Osteocyte (in vitro differentiated cells): ENCODE measurements around the gene MRNIP. TPM values are rescaled to one million over a fixed set of nuclear protein-coding genes. Genes with fewer than 3 reads are reported as not detected.
"Not testable (repeated sequence)": the region's sequence is repeated elsewhere in the genome, so short reads cannot be mapped to it uniquely, and the experiment has no call there.

Source experiments
- DNase-seq: peaks from one replicate; pipeline ENCODE4 v3.0.0; 2021; ENCODE audit warnings: mixed read lengths; ENCODE audit not compliant: unreplicated experiment; ENCODE audit errors: extremely low spot score
- H3K27ac Mint-ChIP-seq: one replicate; pipeline ENCODE4 v1.8.0; 2021; ENCODE audit warnings: mild to moderate bottlenecking, mixed read lengths; ENCODE audit not compliant: unreplicated experiment
- H3K27me3 Mint-ChIP-seq: one replicate; pipeline ENCODE4 v1.8.0; 2021; ENCODE audit warnings: mixed read lengths; ENCODE audit not compliant: unreplicated experiment
- H3K36me3 Mint-ChIP-seq: one replicate; pipeline ENCODE4 v1.8.0; 2021; ENCODE audit warnings: mixed read lengths; ENCODE audit not compliant: unreplicated experiment
- H3K4me1 Mint-ChIP-seq: one replicate; pipeline ENCODE4 v1.8.0; 2021; ENCODE audit warnings: mixed read lengths; ENCODE audit not compliant: unreplicated experiment
- H3K4me3 Mint-ChIP-seq: one replicate; pipeline ENCODE4 v1.8.0; 2021; ENCODE audit warnings: mild to moderate bottlenecking, moderate library complexity, mixed read lengths; ENCODE audit not compliant: unreplicated experiment
- H3K9me3 Mint-ChIP-seq: one replicate; pipeline ENCODE4 v1.8.0; 2021; ENCODE audit warnings: mixed read lengths; ENCODE audit not compliant: unreplicated experiment
- total RNA-seq: library from RNA; stranded (reverse); gene quantifications from 2 replicates; pipeline ENCODE4 v1.2.1, GENCODE V29; 2021
- TF ChIP-seq, protein P1 (sequence below): fragments of 200-600 bp; sonication (generic); IDR thresholded peaks from 2 replicates; pipeline ENCODE4 v1.5.0; 2021; ENCODE audit warnings: antibody characterized with exemption, mild to moderate bottlenecking, moderate library complexity

The MRNIP gene
- total RNA-seq, 1 donor from 2014 or later: 25.8 TPM

DNA sequence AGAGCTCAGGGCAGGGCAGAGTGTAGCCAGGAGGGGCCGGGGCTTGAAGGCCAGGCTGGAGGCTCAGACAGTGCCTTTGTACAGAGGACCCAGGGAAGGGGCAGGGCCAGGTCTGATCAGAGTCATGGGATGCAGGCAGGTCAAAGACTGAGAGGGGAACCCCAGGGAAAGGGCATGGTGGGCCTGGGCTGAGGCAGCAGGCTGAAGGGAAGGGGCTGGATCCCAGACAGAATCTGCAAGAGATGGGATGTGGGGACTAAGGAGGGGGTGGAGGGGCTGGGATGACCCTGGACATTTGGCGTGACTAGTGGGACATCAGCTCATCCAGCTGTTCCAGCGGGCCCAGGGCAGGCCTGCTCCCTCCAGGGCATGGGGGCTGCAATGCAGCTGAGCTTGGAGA lies 15.5 kb upstream of the MRNIP start:
- Mint-ChIP-seq H3K27ac (no peak overlapping the region), H3K4me3 (no peak overlapping the region), H3K36me3 (peaks cover 26% of the 10 kb centered on the region), H3K27me3 (no peaks in the 10 kb centered on the region), H3K9me3 (no peaks in the 10 kb centered on the region), H3K4me1 (peaks cover 3% of the 10 kb centered on the region)
- DNase-seq: no peak
- TF ChIP-seq, protein P1, sequence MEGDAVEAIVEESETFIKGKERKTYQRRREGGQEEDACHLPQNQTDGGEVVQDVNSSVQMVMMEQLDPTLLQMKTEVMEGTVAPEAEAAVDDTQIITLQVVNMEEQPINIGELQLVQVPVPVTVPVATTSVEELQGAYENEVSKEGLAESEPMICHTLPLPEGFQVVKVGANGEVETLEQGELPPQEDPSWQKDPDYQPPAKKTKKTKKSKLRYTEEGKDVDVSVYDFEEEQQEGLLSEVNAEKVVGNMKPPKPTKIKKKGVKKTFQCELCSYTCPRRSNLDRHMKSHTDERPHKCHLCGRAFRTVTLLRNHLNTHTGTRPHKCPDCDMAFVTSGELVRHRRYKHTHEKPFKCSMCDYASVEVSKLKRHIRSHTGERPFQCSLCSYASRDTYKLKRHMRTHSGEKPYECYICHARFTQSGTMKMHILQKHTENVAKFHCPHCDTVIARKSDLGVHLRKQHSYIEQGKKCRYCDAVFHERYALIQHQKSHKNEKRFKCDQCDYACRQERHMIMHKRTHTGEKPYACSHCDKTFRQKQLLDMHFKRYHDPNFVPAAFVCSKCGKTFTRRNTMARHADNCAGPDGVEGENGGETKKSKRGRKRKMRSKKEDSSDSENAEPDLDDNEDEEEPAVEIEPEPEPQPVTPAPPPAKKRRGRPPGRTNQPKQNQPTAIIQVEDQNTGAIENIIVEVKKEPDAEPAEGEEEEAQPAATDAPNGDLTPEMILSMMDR: no peak

DNA sequence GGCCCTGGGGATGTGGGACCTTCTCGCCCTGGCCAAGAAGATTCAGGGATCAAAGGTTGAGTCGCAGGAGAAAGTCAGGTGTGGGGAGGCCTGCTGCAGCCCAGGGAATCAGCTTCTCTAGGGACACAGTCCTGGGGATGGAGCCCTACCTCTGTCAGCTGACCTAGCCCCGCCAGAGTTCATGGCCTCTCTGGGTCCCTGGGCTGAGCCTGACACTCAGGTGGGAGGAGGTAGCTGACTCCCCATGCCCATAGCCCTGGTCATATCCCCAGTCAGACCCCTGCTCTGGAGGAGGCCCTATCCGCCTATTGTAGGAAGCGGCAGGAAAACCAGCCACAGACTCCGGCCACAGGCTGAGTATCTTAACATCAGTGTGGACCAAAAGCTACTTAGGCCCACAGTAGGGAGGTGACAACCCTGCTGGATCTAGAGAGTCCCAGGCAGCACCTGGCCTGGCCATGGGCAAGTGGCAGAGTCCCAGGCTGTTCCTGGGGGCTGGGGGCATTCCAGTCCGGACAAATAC lies 15.0 kb upstream of the MRNIP start:
- no peaks in the 10 kb centered on the region for H3K9me3 Mint-ChIP-seq
- H3K27me3 Mint-ChIP-seq: no peaks in the 10 kb centered on the region
- H3K4me3 Mint-ChIP-seq: no peak overlapping the region
- peaks cover 29% of the 10 kb centered on the region for H3K36me3 Mint-ChIP-seq
- DNase-seq: no peak
- H3K4me1 Mint-ChIP-seq: peaks cover 3% of the 10 kb centered on the region
- TF ChIP-seq, protein P1: no peak
- H3K27ac Mint-ChIP-seq: no peak overlapping the region

DNA sequence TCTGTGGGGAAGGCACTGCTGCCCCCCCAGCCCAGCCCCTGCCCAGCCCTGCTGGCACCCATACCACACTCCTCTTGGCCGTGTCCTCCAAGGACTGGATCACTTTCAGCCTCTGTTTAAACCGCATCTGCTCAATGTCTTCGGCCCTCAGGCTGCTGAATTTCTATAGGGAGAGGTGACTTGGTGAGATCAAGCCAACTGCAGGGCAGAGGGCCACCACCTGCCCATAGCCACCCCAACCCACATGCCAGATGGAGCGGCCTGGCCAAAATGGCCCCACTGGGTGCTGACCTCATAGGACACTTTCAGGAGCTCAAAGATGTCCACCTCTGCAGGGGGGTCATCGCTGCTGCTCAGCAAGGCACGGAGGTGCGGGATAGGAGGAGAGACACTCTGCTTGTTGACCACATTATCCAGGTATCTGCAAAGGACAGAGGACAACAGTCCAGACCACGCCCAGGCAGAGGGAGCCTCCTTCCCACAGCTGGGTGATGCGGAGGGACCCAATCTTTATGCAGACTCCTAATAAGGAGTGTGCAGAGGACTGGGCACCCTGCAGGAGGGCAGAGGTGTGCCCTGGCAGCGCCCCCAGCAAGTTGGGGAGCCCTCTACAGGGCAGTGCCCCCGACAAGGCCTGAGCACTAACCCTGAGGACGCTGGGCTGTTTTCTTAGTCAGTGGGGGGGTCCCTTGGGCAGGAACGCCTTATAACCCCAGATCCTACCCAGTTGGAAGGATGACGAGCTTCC lies 14.4 kb upstream of the MRNIP start:
- Mint-ChIP-seq H3K4me3 (no peak overlapping the region), H3K36me3 (peaks cover 29% of the 10 kb centered on the region), H3K27me3 (no peaks in the 10 kb centered on the region), H3K9me3 (no peaks in the 10 kb centered on the region), H3K4me1 (peaks cover 3% of the 10 kb centered on the region), H3K27ac (no peak overlapping the region)
- TF ChIP-seq, protein P1: no peak
- no peak for DNase-seq

DNA sequence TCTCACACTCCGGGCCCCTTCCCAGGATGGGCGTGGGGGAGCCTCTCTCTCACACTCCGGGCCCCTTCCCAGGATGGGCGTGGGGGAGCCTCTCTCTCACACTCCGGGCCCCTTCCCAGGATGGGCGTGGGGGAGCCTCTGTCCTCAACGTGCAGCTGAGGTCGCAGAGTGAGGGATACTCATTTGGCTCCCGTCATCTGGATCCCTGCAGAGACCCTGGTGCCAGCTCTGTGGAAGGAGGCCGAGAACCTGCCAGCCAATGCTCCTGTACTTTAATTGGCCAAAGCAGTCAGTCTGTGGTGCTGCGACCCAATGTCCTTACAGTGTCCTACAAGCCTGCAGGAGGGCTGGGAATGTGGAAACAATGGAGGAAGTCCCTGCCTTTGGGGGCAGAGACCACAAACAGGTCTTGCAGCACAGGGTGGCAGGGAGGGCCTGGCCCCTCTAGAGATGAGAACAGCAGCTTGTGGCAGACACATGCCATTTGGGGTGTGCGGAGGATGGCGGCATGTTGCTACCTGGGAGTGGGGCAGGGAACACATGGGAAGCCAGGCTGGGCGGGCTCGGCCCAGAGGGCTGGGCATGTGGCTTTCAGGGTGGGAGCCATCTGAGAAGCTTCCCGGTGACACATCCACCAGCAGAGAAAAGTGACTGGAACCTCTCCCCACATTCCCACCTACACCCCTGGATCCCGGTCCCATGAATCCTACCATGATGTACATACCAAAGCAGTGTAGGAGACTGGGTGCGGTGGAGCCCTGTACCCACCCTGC lies 13.6 kb upstream of the MRNIP start:
- DNase-seq: no peak
- Mint-ChIP-seq H3K27ac (no peak overlapping the region), H3K9me3 (no peaks in the 10 kb centered on the region), H3K36me3 (peaks cover 24% of the 10 kb centered on the region), H3K27me3 (no peaks in the 10 kb centered on the region), H3K4me3 (no peak overlapping the region), H3K4me1 (peaks cover 3% of the 10 kb centered on the region)
- TF ChIP-seq, protein P1: no peak

DNA sequence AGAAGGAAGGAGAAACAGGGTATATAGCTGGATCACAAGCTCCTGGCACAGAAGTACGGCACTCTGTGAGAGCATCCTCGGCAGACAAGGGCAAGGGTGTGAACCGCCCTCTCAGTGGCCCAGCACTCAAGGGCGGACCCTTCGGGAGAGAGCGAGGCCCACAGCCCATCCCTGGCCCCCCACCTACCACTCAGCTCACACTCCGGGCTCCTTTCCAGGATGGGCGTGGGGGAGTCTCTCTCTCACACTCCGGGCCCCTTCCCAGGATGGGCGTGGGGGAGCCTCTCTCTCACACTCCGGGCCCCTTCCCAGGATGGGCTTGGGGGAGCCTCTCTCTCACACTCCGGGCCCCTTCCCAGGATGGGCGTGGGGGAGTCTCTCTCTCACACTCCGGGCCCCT lies 12.9 kb upstream of the MRNIP start:
- DNase-seq, H3K4me3 Mint-ChIP-seq, H3K27ac Mint-ChIP-seq, H3K9me3 Mint-ChIP-seq, H3K27me3 Mint-ChIP-seq, H3K4me1 Mint-ChIP-seq: not testable (repeated sequence)
- peaks cover 23% of the 10 kb centered on the region for H3K36me3 Mint-ChIP-seq
